Thyroid gland (tissue), 4 donors: ENCODE results near the gene TSPAN32.

Experiments
- CTCF ChIP-seq, 6 experiments: fragments of 200-600 bp in 3 of 6; fragments of 450-650 bp in 3 of 6; sonication (generic) in 3 of 6; IDR thresholded peaks; one replicate each; pipeline ENCODE4 v1.5.1; 2016 to 2019; ENCODE audit warnings: antibody characterized with exemption in 6 of 6, mild to moderate bottlenecking in 2 of 6, inconsistent platforms in 1 of 6, moderate library complexity in 1 of 6
- POLR2A ChIP-seq, 2 donors: fragments of 450-650 bp; IDR thresholded peaks; one replicate each; pipeline ENCODE4 v1.6.1; 2017; ENCODE audit warnings: antibody characterized with exemption in 2 of 2, mild to moderate bottlenecking in 2 of 2, moderate library complexity in 1 of 2

- TF ChIP-seq CTCF (IDR thresholded peaks at IDR 0.05) (no peak), POLR2A (IDR thresholded peaks at IDR 0.05) (no peak)
Observed at GRCh38 chr11:2366733-2367132, 64.9 kb downstream of the TSPAN32 start.
